Dedifferentiated amniotic fluid mesenchymal stem cell (primary cell): ENCODE results near the gene NOVA2.

Source experiments
- DNase-seq: peaks from one replicate; pipeline ENCODE4 v3.0.0-alpha.2; 2016; ENCODE audit errors: extremely low spot score

Gene NOVA2

GRCh38 chr19:45962021-45962420 lies 11.6 kb downstream of the NOVA2 start:
- no peak for DNase-seq

DNA sequence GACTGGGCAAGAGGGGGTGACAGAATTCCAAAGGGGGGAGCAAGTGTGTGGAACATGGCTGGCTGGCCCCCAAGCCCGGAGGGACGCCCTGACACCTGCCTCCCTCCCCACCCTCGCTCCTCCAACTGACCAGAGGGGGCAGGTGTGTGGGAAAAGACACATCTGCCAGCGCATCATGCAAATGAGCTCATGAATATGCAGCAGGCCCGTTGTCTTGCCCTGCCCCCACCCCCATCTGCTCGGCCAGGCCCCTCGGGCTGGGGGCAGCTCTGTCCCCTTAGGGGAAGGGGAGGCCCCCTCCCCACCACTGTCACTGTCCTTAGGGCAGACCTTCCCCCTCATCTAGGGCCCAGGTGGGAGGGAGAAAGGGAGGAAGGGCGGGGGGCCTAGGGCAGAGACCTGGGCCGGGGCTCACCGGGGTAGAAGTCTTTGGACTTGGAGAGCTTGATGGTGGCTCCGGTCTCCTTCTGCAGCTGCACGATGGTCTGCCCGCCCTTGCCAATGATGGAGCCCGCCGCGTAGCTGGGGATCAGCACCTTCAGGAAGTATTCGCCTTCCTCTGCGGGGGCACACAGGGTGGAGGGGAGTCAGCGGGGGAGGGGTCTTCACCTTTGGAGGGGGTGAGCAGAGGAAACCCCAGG lies 12.9 kb downstream of the NOVA2 start:
- DNase-seq, result no peak

- DNase-seq, result no peak
These were observed 14.1 kb downstream of the NOVA2 start for GRCh38 chr19:45959517-45960025.

- DNase-seq, result no peak
These were observed 14.7 kb downstream of the NOVA2 start for GRCh38 chr19:45958769-45959516.

DNA sequence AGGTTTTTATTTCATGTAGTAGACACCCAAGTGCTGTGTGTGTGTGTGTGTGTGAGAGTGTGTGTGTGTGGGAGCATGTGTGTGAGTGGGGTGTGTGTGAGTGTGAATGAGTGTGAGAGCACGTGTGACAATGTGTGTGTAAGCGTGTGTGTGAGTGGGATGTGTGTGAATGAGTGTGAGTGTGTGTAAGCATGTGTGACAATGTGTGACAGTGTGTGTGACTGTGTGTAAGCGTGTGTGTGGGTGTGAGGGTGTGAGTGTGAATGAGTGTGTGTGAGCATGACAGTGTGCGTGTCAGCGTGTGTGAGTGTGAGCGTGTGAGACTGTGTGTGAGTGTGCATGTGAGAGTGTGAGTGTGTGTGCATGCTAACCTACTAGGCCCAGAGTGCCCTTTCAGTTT lies 15.3 kb downstream of the NOVA2 start:
- DNase-seq, result no peak

DNA sequence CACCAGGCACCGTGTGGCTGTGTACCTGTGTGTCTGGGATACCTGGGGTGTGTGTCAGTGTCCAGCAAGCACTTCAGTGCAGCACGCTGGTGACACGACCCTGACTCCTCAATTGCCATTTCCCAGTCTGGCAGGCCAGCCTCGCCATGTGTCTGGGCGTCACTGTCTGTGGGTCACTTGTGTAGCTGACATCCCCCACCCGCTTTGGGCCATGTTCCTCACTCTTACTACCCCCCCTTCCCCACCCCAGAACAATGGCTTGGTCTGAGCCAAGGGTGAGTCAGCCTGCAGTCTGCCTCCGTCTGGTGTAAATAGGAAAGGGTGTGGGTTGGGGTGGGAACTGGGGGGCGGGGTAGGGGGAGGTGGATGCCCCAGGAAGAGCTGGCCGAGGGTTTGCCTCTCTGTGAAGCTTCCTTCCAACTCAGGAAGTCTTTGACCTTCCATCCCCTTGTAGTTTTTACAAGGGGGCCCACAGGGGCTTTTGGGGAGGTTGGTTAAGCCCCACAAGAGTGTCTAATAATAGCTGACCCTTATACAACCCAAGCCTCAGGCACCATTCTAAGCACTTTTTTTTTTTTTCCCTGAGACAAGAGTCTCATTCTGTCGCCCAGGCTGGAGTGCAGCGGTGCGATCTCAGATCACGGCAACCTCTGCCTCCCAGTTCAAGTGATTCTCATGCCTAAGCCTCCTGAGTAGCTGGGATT lies 17.6 kb downstream of the NOVA2 start:
- DNase-seq, result no peak

DNA sequence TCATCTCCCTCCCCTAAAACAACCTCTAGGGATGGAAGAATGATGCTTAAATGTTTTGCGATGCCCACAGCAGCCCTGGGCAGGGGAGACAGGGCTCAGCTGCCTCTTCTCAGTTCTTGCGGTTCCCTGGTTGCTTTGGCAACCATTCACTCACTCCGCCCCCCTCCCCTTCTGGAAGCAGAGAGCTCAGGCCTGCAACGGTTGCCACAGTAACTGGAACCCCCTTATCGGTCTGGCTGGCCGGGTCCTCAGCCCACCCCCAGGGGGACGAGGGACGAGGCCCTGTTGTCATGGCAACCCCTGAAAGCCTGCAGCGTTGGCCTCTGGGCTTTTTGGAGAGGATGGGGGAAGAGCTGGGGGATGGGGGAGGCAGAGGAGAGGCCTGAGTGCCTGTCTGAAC lies 19.5 kb downstream of the NOVA2 start:
- no peak for DNase-seq

DNA sequence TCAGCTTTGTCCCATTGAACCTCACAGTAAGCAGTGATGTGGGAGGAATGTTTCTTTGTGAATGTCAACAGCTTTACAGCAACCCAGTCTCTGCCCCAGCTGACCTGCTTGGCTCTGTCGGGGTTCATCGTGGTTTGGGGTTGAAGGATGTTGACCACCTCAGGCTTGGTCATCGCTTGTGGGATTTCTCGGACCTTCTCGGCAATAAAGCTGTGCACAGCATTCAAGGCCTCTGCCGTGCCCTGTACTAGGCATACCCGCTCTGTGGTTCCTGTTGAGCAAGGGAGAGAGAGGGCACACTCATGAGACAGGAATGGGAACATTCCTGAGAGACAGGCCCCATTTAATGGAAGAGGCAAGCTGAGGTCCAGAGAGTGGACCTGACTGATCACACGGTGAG lies 20.0 kb downstream of the NOVA2 start:
- DNase-seq, result no peak

- no peak for DNase-seq
These were observed 20.8 kb downstream of the NOVA2 start for GRCh38 chr19:45952686-45953505.

DNA sequence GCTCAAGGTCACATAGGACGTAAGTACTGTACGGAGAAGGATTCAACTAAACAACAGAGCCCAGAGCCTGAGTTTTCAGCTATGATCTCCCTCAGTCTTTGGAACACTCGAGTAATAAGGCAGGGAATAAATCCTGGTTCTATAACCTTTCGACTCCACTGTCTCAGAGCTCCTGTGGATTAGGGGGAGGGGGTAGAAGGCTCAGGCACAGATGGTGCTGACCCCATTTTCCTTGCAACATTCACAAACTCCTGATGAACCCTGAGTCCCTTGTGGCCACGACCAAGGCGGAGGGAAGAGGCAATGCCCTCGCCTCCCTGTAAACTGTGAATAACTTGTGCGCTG lies 21.4 kb downstream of the NOVA2 start:
- DNase-seq, result no peak

GRCh38 chr19:45947926-45948325 lies 25.7 kb downstream of the NOVA2 start:
- no peak for DNase-seq

- DNase-seq, result no peak
These were observed 33.2 kb downstream of the NOVA2 start for GRCh38 chr19:45940515-45940805.

DNA sequence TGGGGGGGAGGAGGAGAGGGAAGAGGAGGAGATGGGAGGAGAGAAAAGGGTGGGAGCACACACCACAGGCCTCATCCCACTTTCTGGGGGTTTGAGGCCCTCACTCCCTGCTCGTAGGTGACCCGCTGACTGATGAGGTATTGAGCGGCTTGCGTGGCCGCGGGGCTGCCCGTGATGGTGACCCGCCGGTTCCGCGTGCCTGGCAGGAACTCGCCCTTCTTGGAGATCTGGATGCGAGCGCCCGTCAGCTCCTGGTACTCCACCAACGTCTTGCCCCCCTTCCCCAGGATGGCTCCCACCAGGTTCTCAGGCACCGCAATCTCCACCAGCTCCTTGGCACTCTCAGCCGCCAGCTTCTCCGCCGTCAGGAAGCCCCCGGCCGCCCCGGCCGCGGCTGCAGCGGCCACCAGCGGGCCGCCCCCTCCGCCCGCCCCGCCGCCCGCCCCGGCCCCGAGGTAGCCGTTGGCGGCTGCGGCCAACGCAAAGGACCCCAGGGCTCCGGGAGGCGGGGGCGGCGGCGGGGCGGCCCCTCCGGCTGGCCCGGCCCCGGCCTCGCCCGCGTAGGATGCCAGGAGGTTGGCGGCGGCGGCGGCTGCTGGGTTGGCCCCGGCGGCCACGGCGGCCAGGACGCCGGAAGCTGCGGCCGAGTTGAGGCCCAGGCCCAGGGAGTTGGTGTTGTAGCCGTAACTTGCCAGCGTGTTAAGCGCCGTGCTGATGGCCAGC lies 33.7 kb downstream of the NOVA2 start:
- DNase-seq, result no peak

DNA sequence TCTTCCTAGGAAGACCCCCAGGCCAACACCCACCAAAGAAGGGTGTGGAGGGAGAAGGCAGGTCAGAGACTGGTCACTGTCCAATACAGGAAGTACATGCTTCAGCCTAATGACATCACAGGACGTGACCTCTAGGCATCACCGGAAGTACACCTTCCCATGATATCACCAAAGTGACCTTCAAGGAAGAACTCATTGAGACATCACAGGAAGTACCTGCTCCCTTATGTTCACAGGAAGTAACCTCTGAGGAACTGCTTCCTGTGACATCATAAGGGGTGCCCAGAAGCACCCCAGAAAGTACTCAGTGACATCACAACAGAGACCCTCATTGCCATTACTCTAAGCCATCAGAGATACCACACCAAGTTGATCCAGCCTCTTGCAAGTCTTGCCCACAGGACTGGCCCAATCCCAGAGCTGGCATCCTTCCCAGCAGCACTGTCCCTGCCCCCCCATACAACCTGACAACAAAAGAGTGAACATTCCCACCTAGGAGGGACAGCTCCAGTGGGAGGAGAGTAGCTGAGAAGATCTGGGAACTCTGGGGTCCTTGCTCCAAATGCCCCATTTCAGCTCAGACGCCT lies 34.8 kb downstream of the NOVA2 start:
- no peak for DNase-seq

DNA sequence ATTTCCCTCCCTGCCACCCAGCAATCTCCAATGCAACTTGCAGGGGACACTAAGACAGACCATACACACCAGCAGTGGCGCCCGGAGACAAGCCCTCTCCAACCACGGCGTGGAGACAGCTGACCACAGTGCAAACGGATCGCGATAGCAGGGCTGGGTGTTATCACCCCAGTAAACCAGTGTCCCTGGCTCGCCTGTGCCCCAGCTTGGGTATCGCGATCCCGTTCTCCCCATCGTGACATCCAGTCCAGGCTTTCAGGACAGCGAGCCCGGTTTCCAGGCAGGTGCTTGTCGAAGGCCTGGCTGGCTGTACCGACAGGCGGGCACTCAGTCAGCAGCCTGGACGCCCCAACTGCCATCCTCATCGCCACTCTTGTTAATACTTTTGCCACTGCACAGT lies 38.4 kb downstream of the NOVA2 start:
- DNase-seq, result no peak

GRCh38 chr19:45934551-45935230 lies 39.0 kb downstream of the NOVA2 start:
- no peak for DNase-seq

DNA sequence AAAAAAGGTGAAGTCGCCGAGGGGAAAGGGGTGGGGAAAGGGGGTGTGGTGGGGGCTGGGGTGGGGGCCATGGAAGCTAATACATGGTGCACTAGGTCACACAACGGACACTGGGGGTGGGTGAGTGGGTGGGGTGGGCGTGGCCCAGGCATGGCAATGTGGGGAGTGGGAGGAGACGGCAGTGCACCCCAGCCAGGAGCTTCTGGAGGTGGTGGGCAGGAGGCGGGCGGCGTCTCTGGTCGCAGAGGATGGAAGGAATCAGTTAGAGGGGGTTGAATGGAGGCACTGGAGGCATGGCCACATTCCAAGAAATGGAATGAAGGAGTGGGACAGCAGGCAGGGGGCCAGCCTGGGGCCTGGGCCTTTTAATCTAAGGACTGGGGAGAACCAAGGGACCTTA lies 39.9 kb downstream of the NOVA2 start:
- DNase-seq, result no peak

DNA sequence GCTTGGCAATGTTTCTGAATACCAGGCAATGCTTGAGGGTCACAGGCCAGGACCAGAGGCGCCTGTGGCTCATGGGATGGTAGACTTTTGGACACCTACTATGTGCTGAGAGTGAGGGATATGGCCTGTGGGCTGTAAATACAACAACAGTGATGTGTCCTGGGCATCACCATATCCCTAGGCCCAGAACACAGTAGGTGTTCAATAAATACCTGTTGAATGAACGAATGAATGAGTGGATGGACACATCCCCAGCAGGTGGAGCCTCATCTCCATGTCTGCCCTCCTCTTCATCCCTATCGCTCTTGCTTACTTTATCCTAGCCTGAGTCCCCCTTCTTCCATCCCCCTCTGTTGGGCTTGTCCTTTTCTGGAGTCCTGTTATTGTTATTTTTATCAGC lies 42.6 kb downstream of the NOVA2 start:
- no peak for DNase-seq

- DNase-seq, result no peak
These were observed 44.4 kb downstream of the NOVA2 start for GRCh38 chr19:45929247-45929646.

DNA sequence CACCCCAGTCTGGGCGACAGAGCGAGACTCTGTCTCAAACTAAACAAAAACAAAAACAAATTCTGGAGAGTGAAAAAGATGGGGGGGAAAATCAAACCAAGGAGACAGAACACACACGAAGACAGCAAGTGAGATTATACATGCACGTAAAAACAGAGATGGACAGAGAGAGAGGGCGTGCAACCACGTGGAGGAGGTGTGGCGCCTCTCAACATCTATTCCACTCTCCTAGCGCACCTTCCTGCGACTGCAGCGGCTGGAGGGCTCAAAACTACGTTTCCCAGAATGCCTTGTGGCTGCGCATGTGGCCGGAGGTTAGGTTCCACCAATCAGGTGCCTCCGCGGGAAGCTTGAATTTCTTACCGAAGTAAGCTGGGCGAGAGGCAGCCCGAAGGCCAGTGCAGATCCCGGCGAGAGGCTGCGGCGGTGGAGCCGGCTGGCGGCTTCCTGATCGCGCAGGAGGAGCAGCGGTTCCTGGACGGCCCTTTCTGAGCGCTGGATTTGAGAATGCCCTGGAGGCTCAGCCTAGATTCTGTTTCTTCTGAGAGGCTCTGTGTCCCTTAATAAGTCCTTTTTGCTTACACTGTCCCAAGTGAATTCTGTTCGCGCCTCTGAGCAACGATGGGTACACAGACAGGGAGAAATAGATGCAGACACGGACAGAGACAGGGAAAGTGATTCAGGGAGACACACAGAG lies 46.0 kb downstream of the NOVA2 start:
- DNase-seq, result peak; percentile 81
